Stimulated activated CD8-positive, alpha-beta memory T cell treated with anti-CD3 and anti-CD28 coated beads, Interleukin-15, amount 100 ng/mL, for 1 hour (primary cell): ENCODE measurements around the gene CGA.

Experiments used
- DNase-seq: peaks from one replicate; pipeline ENCODE4 v3.0.0-alpha.2; 2020; ENCODE audit warnings: low read depth

CGA gene

GRCh38 chr6:87088076-87088475 lies 6.8 kb downstream of the CGA start:
- no peak for DNase-seq

- DNase-seq: no peak
Measured at GRCh38 chr6:87082160-87082721, 12.7 kb downstream of the CGA start.

- DNase-seq: peak; percentile 18
Measured at GRCh38 chr6:87078983-87079616, 15.8 kb downstream of the CGA start.

- DNase-seq: no peak
Measured at GRCh38 chr6:87075168-87075567, 19.7 kb downstream of the CGA start.

GRCh38 chr6:87074101-87074621 lies 20.7 kb downstream of the CGA start:
- no peak for DNase-seq

GRCh38 chr6:87071683-87072082 lies 23.2 kb downstream of the CGA start:
- no peak for DNase-seq

GRCh38 chr6:87070741-87071140 lies 24.2 kb downstream of the CGA start:
- DNase-seq: no peak

GRCh38 chr6:87068795-87069194 lies 26.1 kb downstream of the CGA start:
- no peak for DNase-seq

GRCh38 chr6:87066449-87067333 lies 28.2 kb downstream of the CGA start:
- DNase-seq: no peak

- no peak for DNase-seq
Measured at GRCh38 chr6:87065117-87065516, 29.8 kb downstream of the CGA start.

GRCh38 chr6:87059943-87060342 lies 35.0 kb downstream of the CGA start:
- DNase-seq: no peak

- no peak for DNase-seq
Measured at GRCh38 chr6:87054143-87054833, 40.6 kb downstream of the CGA start.

- no peak for DNase-seq
Measured at GRCh38 chr6:87053312-87053711, 41.6 kb downstream of the CGA start.

- DNase-seq: no peak
Measured at GRCh38 chr6:87049779-87050178, 45.1 kb downstream of the CGA start.

- no peak for DNase-seq
Measured at GRCh38 chr6:87045521-87046075, 49.3 kb downstream of the CGA start.

- DNase-seq: no peak
Measured at GRCh38 chr6:87040729-87041128, 54.2 kb downstream of the CGA start.
